GM18507 (cell line): ENCODE results near the gene COL3A1.

Source experiments
- DNase-seq: peaks from one replicate; pipeline ENCODE4 v3.0.0; 2011; ENCODE audit warnings: low read depth; ENCODE audit not compliant: insufficient read length; ENCODE audit errors: extremely low spot score
- FAIRE-seq: peaks from 2 replicates; lab custom pipeline; 2011; peaks lifted over from hg19 to GRCh38; lab: Jason Lieb, UNC

COL3A1 gene

DNA sequence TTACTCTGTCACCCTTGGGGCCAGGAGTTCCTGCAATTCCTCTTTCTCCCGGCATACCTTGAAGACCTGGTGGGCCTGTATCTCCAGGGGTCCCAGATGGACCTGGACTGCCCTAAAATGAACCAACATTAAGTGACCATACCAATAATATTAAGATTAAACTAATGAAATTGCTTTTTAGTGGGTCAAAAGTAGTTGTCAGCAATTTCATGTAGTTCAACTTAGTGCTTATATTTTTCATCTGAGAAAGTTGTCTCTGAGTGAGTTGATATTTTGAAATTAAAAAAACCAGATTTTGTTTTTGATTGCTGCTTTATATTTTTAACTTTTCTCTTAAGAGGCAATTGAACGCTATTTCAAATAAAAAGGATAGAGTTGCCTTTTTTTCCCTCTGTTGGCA, 83.1 kb downstream of the COL3A1 start:
- DNase-seq = no peak

DNA sequence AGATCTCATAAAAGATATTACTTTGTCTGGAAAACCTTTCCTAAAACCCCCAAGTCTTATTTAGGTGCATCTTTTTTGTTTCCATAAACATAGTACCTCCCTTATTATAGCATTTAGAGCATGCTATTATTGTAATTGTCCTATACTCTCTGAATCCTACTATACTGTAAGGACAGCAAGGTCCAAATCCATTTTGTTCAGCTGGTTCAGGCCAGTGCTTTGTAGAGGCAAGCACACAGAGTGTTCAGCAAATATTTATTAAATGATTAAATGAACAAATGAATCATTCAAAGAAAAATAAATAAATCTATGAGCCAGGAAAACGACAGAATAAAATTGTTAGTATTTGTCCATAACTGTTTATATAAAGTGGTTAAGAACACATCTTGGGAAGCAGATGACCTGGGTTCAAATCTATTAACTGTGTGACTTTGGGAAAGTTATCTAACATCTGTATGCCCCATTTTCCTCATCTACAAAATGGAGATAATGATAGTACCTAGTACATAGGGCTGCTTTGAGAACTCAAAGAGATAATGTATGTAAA, 86.0 kb downstream of the COL3A1 start:
- FAIRE-seq (no peak), DNase-seq (no peak)

More for the DNA sequence above, 83.1 kb downstream of the COL3A1 start:
- no peak for FAIRE-seq
